ENCODE data around the gene TPD52L1. TPM values are rescaled to one million over a fixed set of nuclear protein-coding genes. Genes with fewer than 3 reads are reported as not detected.

The TPD52L1 gene
- total and polyA plus RNA-seq, 2 experiments from 2014 or later: 171 to 182 TPM

- 53% methylated on average over 6 of the region's 6 CpGs for WGBS (ENCODE audit: low lambda C conversion rate, missing lambda C conversion rate)
- Histone ChIP-seq H3K4me1 (ENCODE audit: insufficient read depth) (peaks cover 13% of the 10 kb centered on the region), H3K27me3 (no peaks in the 10 kb centered on the region), H4K20me1 (ENCODE audit: insufficient read depth, poor library complexity, severe bottlenecking) (no peaks in the 10 kb centered on the region), H2AFZ (no peak overlapping the region), H3K4me3 (no peak overlapping the region), H3K79me2 (no peaks in the 10 kb centered on the region), H3K9me2 (replicated peaks; ENCODE audit: insufficient read depth) (no peaks in the 10 kb centered on the region), H3K27ac (peak overlapping the region; percentile 85), H3K36me3 (replicated peaks; ENCODE audit: insufficient read depth, low read depth) (no peaks in the 10 kb centered on the region), H3K9me3 (ENCODE audit: low read depth) (no peaks in the 10 kb centered on the region), H3K4me2 (peak overlapping the region; percentile 54)
- DNase-seq (ENCODE audit: low spot score): peak; percentile 8
- TF ChIP-seq EZH2phosphoT487 (IDR thresholded peaks at IDR 0.05; ENCODE audit: low read depth, severe bottlenecking, unreplicated experiment): no peak
- TF ChIP-seq CTCF (IDR thresholded peaks at IDR 0.05; ENCODE audit: poor library complexity): no peak
Observed at GRCh38 chr6:125307964-125308615, 154.5 kb downstream of the TPD52L1 start.

- Histone ChIP-seq H2AFZ (no peak overlapping the region), H3K36me3 (replicated peaks; ENCODE audit: insufficient read depth, low read depth) (no peaks in the 10 kb centered on the region), H3K9me3 (ENCODE audit: low read depth) (no peaks in the 10 kb centered on the region), H3K27ac (no peak overlapping the region), H3K4me1 (ENCODE audit: insufficient read depth) (peaks cover 13% of the 10 kb centered on the region), H3K27me3 (no peaks in the 10 kb centered on the region), H4K20me1 (ENCODE audit: insufficient read depth, poor library complexity, severe bottlenecking) (no peaks in the 10 kb centered on the region), H3K9me2 (replicated peaks; ENCODE audit: insufficient read depth) (no peaks in the 10 kb centered on the region), H3K4me2 (no peak overlapping the region), H3K4me3 (no peak overlapping the region), H3K79me2 (no peaks in the 10 kb centered on the region)
- WGBS (ENCODE audit: low lambda C conversion rate, missing lambda C conversion rate): 51% methylated on average over 7 of the region's 7 CpGs
- DNase-seq (ENCODE audit: low spot score): peak; percentile 82
- TF ChIP-seq EZH2 (IDR thresholded peaks at IDR 0.05; ENCODE audit: borderline replicate concordance): no peak
- no peak for TF ChIP-seq EZH2phosphoT487 (IDR thresholded peaks at IDR 0.05; ENCODE audit: low read depth, severe bottlenecking, unreplicated experiment)
- TF ChIP-seq CTCF (IDR thresholded peaks at IDR 0.05; ENCODE audit: poor library complexity): peak; percentile 88
Observed at GRCh38 chr6:125310994-125311649, 157.5 kb downstream of the TPD52L1 start.

- Histone ChIP-seq H3K4me1 (ENCODE audit: insufficient read depth) (peaks cover 8% of the 10 kb centered on the region), H3K27me3 (no peaks in the 10 kb centered on the region), H4K20me1 (ENCODE audit: insufficient read depth, poor library complexity, severe bottlenecking) (no peaks in the 10 kb centered on the region), H3K4me3 (no peak overlapping the region), H3K27ac (no peak overlapping the region), H3K79me2 (no peaks in the 10 kb centered on the region), H2AFZ (no peak overlapping the region), H3K4me2 (no peak overlapping the region), H3K36me3 (replicated peaks; ENCODE audit: insufficient read depth, low read depth) (no peaks in the 10 kb centered on the region), H3K9me3 (ENCODE audit: low read depth) (no peaks in the 10 kb centered on the region), H3K9me2 (replicated peaks; ENCODE audit: insufficient read depth) (no peaks in the 10 kb centered on the region)
- no peak for TF ChIP-seq EZH2 (IDR thresholded peaks at IDR 0.05; ENCODE audit: borderline replicate concordance)
- TF ChIP-seq CTCF (IDR thresholded peaks at IDR 0.05; ENCODE audit: poor library complexity): no peak
- TF ChIP-seq EZH2phosphoT487 (IDR thresholded peaks at IDR 0.05; ENCODE audit: low read depth, severe bottlenecking, unreplicated experiment): no peak
- 71% methylated on average over 2 of the region's 2 CpGs for WGBS (ENCODE audit: low lambda C conversion rate, missing lambda C conversion rate)
- DNase-seq (ENCODE audit: low spot score): no peak
Observed at GRCh38 chr6:125312478-125312877, 158.9 kb downstream of the TPD52L1 start.

All from hepatocyte (in vitro differentiated cells).